NT2/D1 (cell line): Measurements from ENCODE around the gene PTPN6.

Source experiments
- DNase-seq: peaks from one replicate; pipeline ENCODE4 v3.0.0-alpha.2; 2011; ENCODE audit warnings: low read depth, low spot score
- H3K27me3 ChIP-seq: 2 replicates; pipeline ENCODE4 v1.6.0; 2011; ENCODE audit warnings: mild to moderate bottlenecking; ENCODE audit not compliant: insufficient read length, insufficient read depth
- H3K36me3 ChIP-seq: 2 replicates; pipeline ENCODE4 v1.6.1; 2011; ENCODE audit warnings: mild to moderate bottlenecking, low read length, mixed read lengths; ENCODE audit not compliant: insufficient read depth, insufficient read length
- H3K4me1 ChIP-seq: 2 replicates; pipeline ENCODE4 v1.5.1; 2011; ENCODE audit not compliant: insufficient read depth, insufficient read length
- H3K4me3 ChIP-seq: 2 replicates; pipeline ENCODE4 v1.5.1; 2011; ENCODE audit warnings: low read depth; ENCODE audit not compliant: insufficient read length
- H3K9ac ChIP-seq: 2 replicates; pipeline ENCODE4 v1.6.0; 2011; ENCODE audit warnings: low read depth; ENCODE audit not compliant: insufficient read length
- H3K9me3 ChIP-seq: 2 replicates; pipeline ENCODE4 v1.5.1; 2011; ENCODE audit warnings: mild to moderate bottlenecking, low read length; ENCODE audit not compliant: insufficient read depth
- SUZ12 ChIP-seq: IDR thresholded peaks from 2 replicates; pipeline ENCODE4 v1.6.1; 2011; ENCODE audit not compliant: insufficient read length, insufficient read depth; ENCODE audit errors: extremely low read depth
- YY1 ChIP-seq: IDR thresholded peaks from 2 replicates; pipeline ENCODE4 v1.6.1; 2011; ENCODE audit not compliant: insufficient read length, insufficient read depth
- ZNF274 ChIP-seq: IDR thresholded peaks from 2 replicates; pipeline ENCODE4 v1.6.1; 2011; ENCODE audit warnings: mild to moderate bottlenecking, low read depth, low read length

PTPN6 gene

DNA sequence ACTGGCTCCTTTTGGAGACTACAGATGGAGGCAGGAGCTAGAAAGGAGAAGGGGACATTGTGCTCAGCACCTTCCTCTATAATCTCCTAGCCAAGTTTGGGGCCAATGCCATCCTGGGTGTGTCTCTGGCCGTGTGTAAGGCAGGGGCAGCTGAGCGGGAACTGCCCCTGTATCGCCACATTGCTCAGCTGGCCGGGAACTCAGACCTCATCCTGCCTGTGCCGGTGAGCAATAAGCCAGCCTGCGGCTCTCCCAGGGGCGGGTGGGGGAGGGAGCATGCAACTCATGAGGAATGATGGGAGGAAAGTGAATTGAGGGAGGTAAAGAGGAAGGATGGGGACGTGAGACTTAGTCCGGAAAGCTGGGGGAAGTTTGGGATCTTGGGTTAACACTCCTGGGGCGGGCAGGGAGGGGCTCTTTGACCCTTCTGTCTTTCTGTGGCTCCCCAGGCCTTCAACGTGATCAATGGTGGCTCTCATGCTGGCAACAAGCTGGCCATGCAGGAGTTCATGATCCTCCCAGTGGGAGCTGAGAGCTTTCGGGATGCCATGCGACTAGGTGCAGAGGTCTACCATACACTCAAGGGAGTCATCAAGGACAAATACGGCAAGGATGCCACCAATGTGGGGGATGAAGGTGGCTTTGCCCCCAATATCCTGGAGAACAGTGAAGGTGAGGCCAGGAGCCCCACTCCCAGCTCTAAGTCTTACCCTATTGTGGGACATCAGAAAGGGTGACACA lies 33.5 kb upstream of the PTPN6 start:
- Histone ChIP-seq H3K9me3 (no peaks in the 10 kb centered on the region), H3K9ac (no peak overlapping the region), H3K4me3 (no peak overlapping the region), H3K4me1 (peaks cover 29% of the 10 kb centered on the region), H3K27me3 (peaks cover 9% of the 10 kb centered on the region), H3K36me3 (peaks cover 58% of the 10 kb centered on the region)
- no peak for TF ChIP-seq SUZ12
- TF ChIP-seq ZNF274 = no peak
- no peak for TF ChIP-seq YY1
- no peak for DNase-seq

DNA sequence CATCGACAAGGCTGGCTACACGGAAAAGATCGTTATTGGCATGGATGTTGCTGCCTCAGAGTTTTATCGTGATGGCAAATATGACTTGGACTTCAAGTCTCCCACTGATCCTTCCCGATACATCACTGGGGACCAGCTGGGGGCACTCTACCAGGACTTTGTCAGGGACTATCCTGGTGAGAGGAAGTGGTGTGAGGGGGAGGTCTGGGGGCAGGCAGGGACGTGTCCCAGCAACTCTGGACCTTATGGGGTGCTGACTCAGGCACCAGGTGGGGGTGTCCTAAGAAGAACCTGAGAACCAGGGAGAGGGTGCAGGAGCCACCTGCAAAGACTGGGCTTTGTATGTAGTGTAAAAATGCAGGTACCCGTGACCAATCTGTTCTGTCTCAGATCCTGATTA lies 31.6 kb upstream of the PTPN6 start:
- no peaks in the 10 kb centered on the region for H3K9me3 ChIP-seq
- peaks cover 73% of the 10 kb centered on the region for H3K36me3 ChIP-seq
- H3K27me3 ChIP-seq = peaks cover 8% of the 10 kb centered on the region
- H3K4me3 ChIP-seq = no peak overlapping the region
- H3K4me1 ChIP-seq = peaks cover 23% of the 10 kb centered on the region
- H3K9ac ChIP-seq = no peak overlapping the region
- TF ChIP-seq SUZ12 (no peak), ZNF274 (no peak), YY1 (no peak)
- DNase-seq = no peak

DNA sequence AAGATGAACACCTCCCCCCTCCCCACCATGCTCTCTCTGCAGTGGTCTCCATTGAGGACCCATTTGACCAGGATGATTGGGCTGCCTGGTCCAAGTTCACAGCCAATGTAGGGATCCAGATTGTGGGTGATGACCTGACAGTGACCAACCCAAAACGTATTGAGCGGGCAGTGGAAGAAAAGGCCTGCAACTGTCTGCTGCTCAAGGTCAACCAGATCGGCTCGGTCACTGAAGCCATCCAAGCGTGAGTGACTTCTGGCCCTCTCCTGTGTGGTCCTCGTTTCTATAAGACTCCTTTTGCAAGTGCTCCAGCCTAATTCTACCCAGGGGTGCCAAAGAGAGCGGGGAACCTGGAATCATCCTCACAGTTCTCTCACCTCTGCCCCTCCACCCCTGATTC lies 29.6 kb upstream of the PTPN6 start:
- peaks cover 23% of the 10 kb centered on the region for H3K4me1 ChIP-seq
- H3K4me3 ChIP-seq = no peak overlapping the region
- TF ChIP-seq ZNF274 = no peak
- TF ChIP-seq SUZ12 = no peak
- no peak for TF ChIP-seq YY1
- no peak for DNase-seq
- H3K9me3 ChIP-seq = no peaks in the 10 kb centered on the region
- no peaks in the 10 kb centered on the region for H3K27me3 ChIP-seq
- H3K9ac ChIP-seq = no peak overlapping the region
- peaks cover 65% of the 10 kb centered on the region for H3K36me3 ChIP-seq

DNA sequence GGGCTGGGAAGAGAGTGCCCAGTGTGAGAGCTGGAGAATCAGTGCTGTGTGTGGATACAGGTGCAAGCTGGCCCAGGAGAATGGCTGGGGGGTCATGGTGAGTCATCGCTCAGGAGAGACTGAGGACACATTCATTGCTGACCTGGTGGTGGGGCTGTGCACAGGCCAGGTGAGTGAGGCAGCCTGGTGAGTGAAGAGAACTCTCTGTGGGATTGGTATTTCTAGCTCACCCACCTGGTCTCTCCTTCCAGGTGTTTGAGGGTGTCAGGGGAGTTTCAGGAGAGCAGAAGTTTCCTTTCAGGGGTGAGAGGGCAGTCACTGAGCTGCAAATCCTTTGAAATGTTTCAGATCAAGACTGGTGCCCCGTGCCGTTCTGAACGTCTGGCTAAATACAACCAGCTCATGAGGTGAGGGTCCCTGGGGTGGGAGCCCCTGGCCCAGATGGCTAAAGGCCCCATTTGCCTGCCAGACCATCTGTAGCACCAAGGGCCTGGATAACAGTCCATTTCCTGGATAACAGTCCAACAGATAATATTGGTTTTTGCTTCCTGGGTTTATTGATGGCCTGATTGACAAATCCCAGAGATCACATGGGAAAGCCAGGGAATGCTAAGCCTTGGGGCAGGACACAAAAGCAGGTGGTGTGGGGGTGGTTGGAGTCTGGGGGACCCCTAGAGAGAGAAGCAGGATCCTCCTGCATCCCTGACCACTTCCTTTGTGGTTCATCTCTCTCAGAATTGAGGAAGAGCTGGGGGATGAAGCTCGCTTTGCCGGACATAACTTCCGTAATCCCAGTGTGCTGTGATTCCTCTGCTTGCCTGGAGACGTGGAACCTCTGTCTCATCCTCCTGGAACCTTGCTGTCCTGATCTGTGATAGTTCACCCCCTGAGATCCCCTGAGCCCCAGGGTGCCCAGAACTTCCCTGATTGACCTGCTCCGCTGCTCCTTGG lies 28.9 kb upstream of the PTPN6 start:
- no peak for DNase-seq
- H3K36me3 ChIP-seq = peaks cover 58% of the 10 kb centered on the region
- no peaks in the 10 kb centered on the region for H3K27me3 ChIP-seq
- H3K4me1 ChIP-seq = peaks cover 19% of the 10 kb centered on the region
- no peak overlapping the region for H3K9ac ChIP-seq
- H3K9me3 ChIP-seq = no peaks in the 10 kb centered on the region
- no peak overlapping the region for H3K4me3 ChIP-seq
- no peak for TF ChIP-seq SUZ12
- no peak for TF ChIP-seq YY1
- TF ChIP-seq ZNF274 = no peak

DNA sequence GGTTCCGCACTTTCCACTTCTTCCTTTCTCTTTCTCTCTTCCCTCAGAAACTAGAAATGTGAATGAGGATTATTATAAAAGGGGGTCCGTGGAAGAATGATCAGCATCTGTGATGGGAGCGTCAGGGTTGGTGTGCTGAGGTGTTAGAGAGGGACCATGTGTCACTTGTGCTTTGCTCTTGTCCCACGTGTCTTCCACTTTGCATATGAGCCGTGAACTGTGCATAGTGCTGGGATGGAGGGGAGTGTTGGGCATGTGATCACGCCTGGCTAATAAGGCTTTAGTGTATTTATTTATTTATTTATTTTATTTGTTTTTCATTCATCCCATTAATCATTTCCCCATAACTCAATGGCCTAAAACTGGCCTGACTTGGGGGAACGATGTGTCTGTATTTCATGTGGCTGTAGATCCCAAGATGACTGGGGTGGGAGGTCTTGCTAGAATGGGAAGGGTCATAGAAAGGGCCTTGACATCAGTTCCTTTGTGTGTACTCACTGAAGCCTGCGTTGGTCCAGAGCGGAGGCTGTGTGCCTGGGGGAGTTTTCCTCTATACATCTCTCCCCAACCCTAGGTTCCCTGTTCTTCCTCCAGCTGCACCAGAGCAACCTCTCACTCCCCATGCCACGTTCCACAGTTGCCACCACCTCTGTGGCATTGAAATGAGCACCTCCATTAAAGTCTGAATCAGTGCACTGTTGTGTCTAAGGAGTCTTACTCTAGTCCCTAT lies 28.0 kb upstream of the PTPN6 start:
- Histone ChIP-seq H3K9me3 (no peaks in the 10 kb centered on the region), H3K4me1 (peaks cover 13% of the 10 kb centered on the region), H3K4me3 (no peak overlapping the region), H3K27me3 (no peaks in the 10 kb centered on the region), H3K36me3 (peaks cover 53% of the 10 kb centered on the region), H3K9ac (no peak overlapping the region)
- TF ChIP-seq YY1 = no peak
- no peak for TF ChIP-seq ZNF274
- TF ChIP-seq SUZ12 = no peak
- DNase-seq = no peak

DNA sequence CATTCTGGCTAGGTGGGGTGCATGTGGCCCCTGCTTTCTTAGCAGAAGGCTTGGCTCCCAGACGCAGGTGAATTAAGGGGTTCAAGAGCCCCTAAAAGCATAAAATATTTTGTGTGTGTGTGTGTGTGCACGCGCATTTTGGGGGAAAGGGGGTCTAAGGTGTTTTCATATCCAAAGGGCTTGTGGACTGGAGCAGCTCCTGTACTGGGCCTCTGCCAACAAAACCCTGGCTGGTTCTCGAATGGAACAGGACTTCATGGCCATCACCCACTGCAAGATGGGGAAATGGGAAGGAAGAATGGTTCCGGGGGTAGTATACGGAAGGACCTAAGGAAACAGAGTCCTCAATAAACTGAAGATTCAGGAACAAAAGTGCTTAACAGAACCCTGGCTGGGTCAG lies 27.3 kb upstream of the PTPN6 start:
- H3K9ac ChIP-seq = peak overlapping the region; percentile 13
- H3K27me3 ChIP-seq = no peaks in the 10 kb centered on the region
- peaks cover 13% of the 10 kb centered on the region for H3K4me1 ChIP-seq
- DNase-seq = no peak
- no peaks in the 10 kb centered on the region for H3K9me3 ChIP-seq
- TF ChIP-seq SUZ12 (no peak), YY1 (no peak), ZNF274 (no peak)
- H3K4me3 ChIP-seq = no peak overlapping the region
- peaks cover 49% of the 10 kb centered on the region for H3K36me3 ChIP-seq
